Adrenal gland (tissue), 5 donors: ENCODE data around the gene LRRC3B.

ENCODE experiments used
- CTCF ChIP-seq, 6 experiments: fragments of 450-650 bp in 4 of 6; fragments of 200-600 bp in 2 of 6; sonication (generic) in 1 of 6; IDR thresholded peaks; 1 replicate in 5 of 6; 2 replicates in 1 of 6; pipeline versions ENCODE4 v1.5.1 to v1.8.0; 2016 to 2021; ENCODE audit warnings: antibody characterized with exemption in 6 of 6, mild to moderate bottlenecking in 2 of 6, moderate library complexity in 1 of 6
- POLR2A ChIP-seq, 2 donors: fragments of 450-650 bp; IDR thresholded peaks; one replicate each; pipeline ENCODE4 v1.6.1; 2017; ENCODE audit warnings: antibody characterized with exemption in 2 of 2, mild to moderate bottlenecking in 2 of 2, moderate library complexity in 1 of 2
- donor health status: DM: no; HTN: no; CAD: no.

- TF ChIP-seq CTCF (IDR thresholded peaks at IDR 0.05) (no peak), POLR2A (IDR thresholded peaks at IDR 0.05) (no peak)
Observed at GRCh38 chr3:26637698-26638097, 15.1 kb downstream of the LRRC3B start.
